Measurements from ENCODE around the gene MCAT.
A peak's percentile ranks its signal among the peaks of the same experiment; 100 is the strongest.

MCAT gene

DNA sequence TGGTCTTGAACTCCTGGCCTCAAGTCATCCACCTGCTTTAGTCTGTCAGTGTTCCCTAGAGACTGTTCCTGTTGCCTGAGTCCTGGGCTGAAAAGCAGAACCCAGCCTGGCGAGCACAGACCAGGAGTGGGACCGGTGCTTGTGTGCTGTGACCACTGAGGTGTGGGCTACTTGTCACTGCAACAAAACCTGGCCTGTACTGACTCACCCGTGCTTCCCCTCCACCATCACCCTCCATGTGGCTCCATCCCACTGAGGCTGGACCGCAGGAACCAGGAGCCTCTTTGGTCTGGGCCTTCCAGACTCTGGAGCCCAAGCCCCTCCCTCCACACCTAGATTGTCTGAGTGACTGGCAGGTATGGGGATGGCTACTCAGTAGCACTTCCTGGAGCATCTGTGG, 8.6 kb downstream of the MCAT start:
- DNase-seq, result no peak
- H3K4me1 ChIP-seq (ENCODE audit: control extremely low read depth in 1 of 4, control insufficient read depth in 4 of 4, insufficient read depth in 4 of 4, low read length in 3 of 4), result peaks cover 0 to 13% (median 8%) of the 10 kb centered on the region in 4 experiments
- no peaks in the 10 kb centered on the region for H3K9me3 ChIP-seq (ENCODE audit: control extremely low read depth in 1 of 5, control insufficient read depth in 4 of 5, insufficient read depth in 2 of 5, low read depth in 1 of 5, low read length in 4 of 5)
- ChIA-PET POLR2A (no interaction called here), CTCF (interaction anchor here (1.0 to 2.0 kb wide), 4 partner anchors 12 to 27 kb away, joined by 4 to 11 read pairs (median 6); no protein-coding TSS in a partner anchor)
- H3K27ac ChIP-seq (ENCODE audit: insufficient read depth in 1 of 2, low read depth in 1 of 2, low read length in 2 of 2, poor library complexity in 1 of 2, severe bottlenecking in 2 of 2), result no peak overlapping the region
- no peak overlapping the region for H3K4me3 ChIP-seq (ENCODE audit: control insufficient read depth in 1 of 7, extremely low read depth in 1 of 7, insufficient read depth in 4 of 7, low read depth in 2 of 7, low read length in 6 of 7)
- H3K36me3 ChIP-seq (ENCODE audit: control insufficient read depth in 4 of 4, insufficient read depth in 4 of 4, low read length in 3 of 4), result peaks cover 13 to 75% (median 53%) of the 10 kb centered on the region in 4 experiments
- H3K27me3 ChIP-seq (replicated peaks in 2 of 5; ENCODE audit: control insufficient read depth in 4 of 5, insufficient read depth in 5 of 5, low read length in 4 of 5), result no peaks in the 10 kb centered on the region
- 100% methylated on average over 2 of the region's 4 CpGs for WGBS (ENCODE audit: insufficient coverage)

DNA sequence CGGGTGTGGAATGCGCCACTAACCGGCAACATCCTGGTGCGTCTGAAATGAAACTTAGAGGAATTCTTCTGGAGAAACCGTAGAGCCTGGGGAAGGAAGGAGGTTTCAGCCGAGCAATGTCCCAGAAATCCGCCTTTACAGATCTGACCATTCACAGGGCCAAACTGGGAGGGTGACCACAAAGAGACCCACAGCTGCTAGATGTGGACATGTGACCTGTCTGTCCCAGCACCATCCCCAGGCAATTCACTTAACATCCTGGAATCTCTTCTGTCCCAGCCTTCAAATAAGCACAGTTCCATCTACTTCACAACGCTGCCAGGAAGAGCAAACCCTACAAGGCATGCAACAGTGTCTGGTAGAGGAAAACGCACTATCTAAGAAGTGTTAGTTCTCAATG, 9.8 kb downstream of the MCAT start:
- POLR2A ChIA-PET, result no interaction called here
- CTCF ChIA-PET, result interaction anchor here (1.1 kb wide), 1 partner anchor 23 kb away, joined by 4 read pairs; no protein-coding TSS in a partner anchor
- WGBS (ENCODE audit: insufficient coverage), result 100% methylated on average over 4 of the region's 9 CpGs

DNA sequence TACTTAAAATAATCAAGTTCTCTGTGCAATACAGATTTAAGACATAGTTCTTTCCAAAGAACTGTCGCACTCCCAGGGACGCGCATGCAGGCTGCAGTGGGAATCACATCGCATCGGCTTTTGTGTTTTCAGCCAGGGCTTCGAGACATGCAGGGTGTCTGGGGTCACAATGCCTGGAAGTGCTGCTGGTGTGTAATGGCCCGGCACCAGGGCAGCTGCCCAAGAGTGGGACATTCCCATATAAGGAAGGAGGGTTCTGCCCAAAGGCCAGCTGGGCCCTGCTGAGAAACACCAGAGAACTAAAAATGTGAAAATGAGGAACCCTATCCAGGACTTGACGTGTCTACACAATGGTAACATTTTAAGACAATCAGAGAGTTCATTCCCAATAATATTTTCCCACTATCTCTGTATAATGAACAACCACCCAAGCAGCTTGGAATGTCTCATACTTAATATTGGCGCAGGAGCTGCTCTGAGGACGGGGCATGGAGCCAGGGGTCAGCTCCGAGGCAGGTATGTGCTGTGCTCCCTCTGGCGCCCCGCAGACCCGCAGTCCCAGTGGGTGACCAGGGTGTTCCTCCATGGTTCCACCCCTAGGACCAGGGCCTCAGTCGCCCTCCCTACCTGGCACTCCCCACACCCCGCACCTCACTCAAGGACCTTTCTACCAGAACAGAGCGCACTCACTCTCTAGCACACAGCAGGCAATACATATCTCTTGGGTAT, 11.3 kb downstream of the MCAT start:
- 95% methylated on average over 14 of the region's 17 CpGs for WGBS (ENCODE audit: insufficient coverage)
- no peaks in the 10 kb centered on the region for H3K27me3 ChIP-seq (replicated peaks in 2 of 5; ENCODE audit: control insufficient read depth in 4 of 5, insufficient read depth in 5 of 5, low read length in 4 of 5)
- H3K4me3 ChIP-seq (ENCODE audit: control insufficient read depth in 1 of 7, extremely low read depth in 1 of 7, insufficient read depth in 4 of 7, low read depth in 2 of 7, low read length in 6 of 7), result no peak overlapping the region
- no peaks in the 10 kb centered on the region for H3K9me3 ChIP-seq (ENCODE audit: control extremely low read depth in 1 of 5, control insufficient read depth in 4 of 5, insufficient read depth in 2 of 5, low read depth in 1 of 5, low read length in 4 of 5)
- H3K27ac ChIP-seq (ENCODE audit: insufficient read depth in 1 of 2, low read depth in 1 of 2, low read length in 2 of 2, poor library complexity in 1 of 2, severe bottlenecking in 2 of 2), result no peak overlapping the region
- peaks cover 2 to 39% (median 34%) of the 10 kb centered on the region in 4 experiments for H3K4me1 ChIP-seq (ENCODE audit: control extremely low read depth in 1 of 4, control insufficient read depth in 4 of 4, insufficient read depth in 4 of 4, low read length in 3 of 4)
- peaks cover 13 to 51% (median 37%) of the 10 kb centered on the region in 4 experiments for H3K36me3 ChIP-seq (ENCODE audit: control insufficient read depth in 4 of 4, insufficient read depth in 4 of 4, low read length in 3 of 4)
- no peak for DNase-seq
- ChIA-PET POLR2A (interaction anchor here (0.5 kb wide), 1 partner anchor 157 kb away, joined by 4 read pairs; no protein-coding TSS in a partner anchor), CTCF (interaction anchor here (0.6 kb wide), 1 partner anchor 26 kb away, joined by 3 read pairs; no protein-coding TSS in a partner anchor)

More for the DNA sequence above, 9.8 kb downstream of the MCAT start:
- Histone ChIP-seq H3K9me3 (ENCODE audit: control extremely low read depth in 1 of 5, control insufficient read depth in 4 of 5, insufficient read depth in 2 of 5, low read depth in 1 of 5, low read length in 4 of 5) (no peaks in the 10 kb centered on the region), H3K27ac (ENCODE audit: insufficient read depth in 1 of 2, low read depth in 1 of 2, low read length in 2 of 2, poor library complexity in 1 of 2, severe bottlenecking in 2 of 2) (no peak overlapping the region), H3K4me1 (ENCODE audit: control extremely low read depth in 1 of 4, control insufficient read depth in 4 of 4, insufficient read depth in 4 of 4, low read length in 3 of 4) (peaks cover 2 to 24% (median 19%) of the 10 kb centered on the region in 4 experiments), H3K4me3 (ENCODE audit: control insufficient read depth in 1 of 7, extremely low read depth in 1 of 7, insufficient read depth in 4 of 7, low read depth in 2 of 7, low read length in 6 of 7) (no peak overlapping the region), H3K27me3 (replicated peaks in 2 of 5; ENCODE audit: control insufficient read depth in 4 of 5, insufficient read depth in 5 of 5, low read length in 4 of 5) (no peaks in the 10 kb centered on the region), H3K36me3 (ENCODE audit: control insufficient read depth in 4 of 4, insufficient read depth in 4 of 4, low read length in 3 of 4) (peaks cover 13 to 65% (median 46%) of the 10 kb centered on the region in 4 experiments)
- DNase-seq, result no peak

DNA sequence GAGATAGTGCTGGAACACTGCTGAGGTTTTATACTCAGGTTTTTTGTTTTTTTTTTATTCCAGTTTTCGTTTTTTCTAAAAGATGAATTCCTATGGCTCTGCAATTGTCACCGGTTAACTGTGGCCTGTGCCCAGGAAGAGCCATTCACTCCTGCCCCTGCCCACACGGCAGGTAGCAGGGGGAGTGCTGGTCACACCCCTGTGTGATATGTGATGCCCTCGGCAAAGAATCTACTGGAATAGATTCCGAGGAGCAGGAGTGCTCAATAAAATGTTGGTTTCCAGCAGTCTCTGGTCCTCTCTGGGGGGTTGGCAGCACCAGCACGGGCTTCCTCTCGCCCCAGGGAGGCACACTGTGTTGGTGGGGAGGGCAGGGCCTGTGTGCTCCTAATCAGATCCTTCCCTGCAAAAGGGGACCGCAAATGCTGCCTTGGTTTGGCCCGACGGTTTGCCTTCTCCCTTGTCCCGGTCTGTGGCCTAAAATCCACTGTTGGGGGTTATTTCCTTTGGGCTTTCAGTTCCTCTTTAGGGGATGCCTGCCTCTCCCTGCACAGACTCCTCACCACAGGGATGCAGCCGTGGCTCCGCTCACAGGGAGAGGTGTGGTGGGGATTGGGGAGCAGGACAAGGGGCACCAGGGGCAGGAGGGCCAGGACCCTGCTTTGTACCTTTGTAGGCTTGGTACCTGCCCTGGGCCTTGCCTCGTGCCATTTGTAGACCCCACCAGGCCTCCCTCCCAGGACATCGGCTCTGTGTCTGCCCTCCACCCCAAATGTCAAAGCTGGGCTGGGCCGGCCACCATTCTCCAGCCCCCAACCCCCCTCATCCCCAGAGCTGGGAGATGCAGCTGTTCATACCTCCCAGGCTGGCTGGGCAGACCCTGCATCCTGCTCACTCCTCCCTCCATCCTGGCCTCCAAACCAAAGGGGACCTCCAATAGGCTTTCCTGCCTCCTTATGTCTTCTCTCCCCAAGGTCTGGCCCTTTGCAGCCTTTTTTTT, 13.5 kb downstream of the MCAT start:
- Histone ChIP-seq H3K27me3 (replicated peaks in 2 of 5; ENCODE audit: control insufficient read depth in 4 of 5, insufficient read depth in 5 of 5, low read length in 4 of 5) (no peaks in the 10 kb centered on the region), H3K4me3 (ENCODE audit: control insufficient read depth in 1 of 7, extremely low read depth in 1 of 7, insufficient read depth in 4 of 7, low read depth in 2 of 7, low read length in 6 of 7) (no peak overlapping the region), H3K4me1 (ENCODE audit: control extremely low read depth in 1 of 4, control insufficient read depth in 4 of 4, insufficient read depth in 4 of 4, low read length in 3 of 4) (peaks cover 2 to 36% (median 33%) of the 10 kb centered on the region in 4 experiments), H3K9me3 (ENCODE audit: control extremely low read depth in 1 of 5, control insufficient read depth in 4 of 5, insufficient read depth in 2 of 5, low read depth in 1 of 5, low read length in 4 of 5) (no peaks in the 10 kb centered on the region), H3K27ac (ENCODE audit: insufficient read depth in 1 of 2, low read depth in 1 of 2, low read length in 2 of 2, poor library complexity in 1 of 2, severe bottlenecking in 2 of 2) (no peak overlapping the region), H3K36me3 (ENCODE audit: control insufficient read depth in 4 of 4, insufficient read depth in 4 of 4, low read length in 3 of 4) (peaks cover 9 to 33% (median 26%) of the 10 kb centered on the region in 4 experiments)
- CTCF ChIA-PET, result no interaction called here
- POLR2A ChIA-PET, result no interaction called here
- DNase-seq, result no peak
- WGBS (ENCODE audit: insufficient coverage), result 72% methylated on average over 12 of the region's 16 CpGs

DNA sequence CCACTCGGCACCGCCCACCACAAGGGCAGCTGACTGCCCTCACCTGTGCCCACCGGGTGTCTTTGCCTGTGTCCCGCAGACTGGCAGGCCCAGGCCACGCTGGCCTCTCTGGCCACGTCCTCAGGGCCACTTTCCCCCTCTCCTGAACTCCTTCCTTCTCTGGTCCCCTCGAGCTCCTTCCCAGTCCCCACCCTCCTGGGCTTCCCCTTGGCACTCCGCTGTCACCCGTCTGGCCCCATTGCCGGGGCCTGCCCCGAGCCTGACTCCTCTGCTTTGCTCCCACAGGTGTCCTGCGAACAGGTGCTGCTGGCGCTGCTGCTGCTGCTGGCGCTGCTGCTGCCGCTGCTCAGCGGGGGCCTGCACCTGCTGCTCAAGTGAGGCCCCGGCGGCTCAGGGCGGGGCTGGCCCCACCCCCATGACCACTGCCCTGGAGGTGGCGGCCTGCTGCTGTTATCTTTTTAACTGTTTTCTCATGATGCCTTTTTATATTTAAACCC, 14.2 kb downstream of the MCAT start:
- Histone ChIP-seq H3K27ac (ENCODE audit: insufficient read depth in 1 of 2, low read depth in 1 of 2, low read length in 2 of 2, poor library complexity in 1 of 2, severe bottlenecking in 2 of 2) (no peak overlapping the region), H3K27me3 (replicated peaks in 2 of 5; ENCODE audit: control insufficient read depth in 4 of 5, insufficient read depth in 5 of 5, low read length in 4 of 5) (no peaks in the 10 kb centered on the region), H3K4me3 (ENCODE audit: control insufficient read depth in 1 of 7, extremely low read depth in 1 of 7, insufficient read depth in 4 of 7, low read depth in 2 of 7, low read length in 6 of 7) (peak overlapping the region in 1 of 7 experiments; percentile 28), H3K9me3 (ENCODE audit: control extremely low read depth in 1 of 5, control insufficient read depth in 4 of 5, insufficient read depth in 2 of 5, low read depth in 1 of 5, low read length in 4 of 5) (no peaks in the 10 kb centered on the region), H3K36me3 (ENCODE audit: control insufficient read depth in 4 of 4, insufficient read depth in 4 of 4, low read length in 3 of 4) (peaks cover 7 to 26% (median 20%) of the 10 kb centered on the region in 4 experiments), H3K4me1 (ENCODE audit: control extremely low read depth in 1 of 4, control insufficient read depth in 4 of 4, insufficient read depth in 4 of 4, low read length in 3 of 4) (peaks cover 2 to 36% (median 33%) of the 10 kb centered on the region in 4 experiments)
- ChIA-PET CTCF (no interaction called here), POLR2A (no interaction called here)
- 78% methylated on average over 16 of the region's 20 CpGs for WGBS (ENCODE audit: insufficient coverage)
- peak in 1 of 3 donors; percentile 55 for DNase-seq

DNA sequence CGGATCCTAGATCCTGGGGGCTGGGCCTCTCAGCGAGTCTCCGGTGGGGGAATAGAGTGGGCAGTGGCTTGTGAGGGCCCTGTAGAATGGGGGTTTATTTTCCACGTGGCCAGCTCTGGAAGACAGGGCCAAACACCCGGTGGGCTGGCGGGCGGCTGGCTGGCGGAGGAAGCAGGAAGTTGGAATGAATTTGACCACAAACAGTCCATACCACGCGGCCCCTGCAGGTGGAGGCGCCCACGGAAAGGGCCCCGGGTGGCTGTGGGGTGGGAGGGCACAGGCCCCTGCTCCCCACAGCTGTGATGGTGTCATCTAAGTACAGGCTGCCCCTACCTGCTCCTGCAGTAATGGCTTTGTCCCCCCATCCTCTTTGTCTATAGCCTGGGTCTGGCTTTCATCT, 15.1 kb downstream of the MCAT start:
- H3K27ac ChIP-seq (ENCODE audit: insufficient read depth in 1 of 2, low read depth in 1 of 2, low read length in 2 of 2, poor library complexity in 1 of 2, severe bottlenecking in 2 of 2), result no peak overlapping the region
- CTCF ChIA-PET, result interaction anchor here (0.5 to 1.5 kb wide), 4 partner anchors 11 to 102 kb away, joined by 3 read pairs; no protein-coding TSS in a partner anchor

More for the DNA sequence above, 15.1 kb downstream of the MCAT start:
- H3K4me1 ChIP-seq (ENCODE audit: control extremely low read depth in 1 of 4, control insufficient read depth in 4 of 4, insufficient read depth in 4 of 4, low read length in 3 of 4), result peaks cover 2 to 36% (median 33%) of the 10 kb centered on the region in 4 experiments
- H3K9me3 ChIP-seq (ENCODE audit: control extremely low read depth in 1 of 5, control insufficient read depth in 4 of 5, insufficient read depth in 2 of 5, low read depth in 1 of 5, low read length in 4 of 5), result no peaks in the 10 kb centered on the region
- peaks cover 4 to 22% (median 17%) of the 10 kb centered on the region in 4 experiments for H3K36me3 ChIP-seq (ENCODE audit: control insufficient read depth in 4 of 4, insufficient read depth in 4 of 4, low read length in 3 of 4)
- peak in 2 of 3 donors; percentile 54 to 70 for DNase-seq
- H3K27me3 ChIP-seq (replicated peaks in 2 of 5; ENCODE audit: control insufficient read depth in 4 of 5, insufficient read depth in 5 of 5, low read length in 4 of 5), result no peaks in the 10 kb centered on the region
- POLR2A ChIA-PET, result no interaction called here
- H3K4me3 ChIP-seq (ENCODE audit: control insufficient read depth in 1 of 7, extremely low read depth in 1 of 7, insufficient read depth in 4 of 7, low read depth in 2 of 7, low read length in 6 of 7), result peak overlapping the region in 2 of 7 experiments; percentile 11 to 33
- 3% methylated on average over 8 of the region's 13 CpGs for WGBS (ENCODE audit: insufficient coverage)
